NAMALWA (cell line): ENCODE measurements around the gene ABLIM2.
"Not testable (repeated sequence)": the region's sequence is repeated elsewhere in the genome, so short reads cannot be mapped to it uniquely, and the experiment has no call there.

Source experiments
- DNase-seq: peaks from one replicate; pipeline ENCODE4 v3.0.0-alpha.2; 2015; ENCODE audit warnings: low spot score

The ABLIM2 gene

GRCh38 chr4:8157496-8157895, 1.1 kb downstream of the ABLIM2 start:
- no peak for DNase-seq

DNA sequence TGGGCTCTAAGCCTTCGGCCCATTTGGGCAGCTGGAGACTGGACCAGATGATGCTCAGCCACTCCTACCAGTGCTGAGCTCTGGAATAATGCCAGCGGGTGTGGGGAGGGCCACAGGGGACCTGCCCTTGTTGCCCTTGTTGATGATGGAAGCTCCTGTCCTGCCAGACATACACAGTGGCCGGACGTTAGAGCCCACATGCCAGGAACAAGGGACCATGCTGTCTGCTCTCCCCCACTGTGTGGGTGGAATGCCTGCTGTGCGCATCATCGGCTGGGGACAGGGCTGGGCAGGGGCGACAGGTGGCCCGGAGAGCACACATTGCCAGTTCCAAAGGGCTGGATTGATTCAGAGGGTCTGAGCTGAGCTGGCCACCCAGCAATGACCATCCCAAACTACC, 2.0 kb downstream of the ABLIM2 start:
- no peak for DNase-seq

DNA sequence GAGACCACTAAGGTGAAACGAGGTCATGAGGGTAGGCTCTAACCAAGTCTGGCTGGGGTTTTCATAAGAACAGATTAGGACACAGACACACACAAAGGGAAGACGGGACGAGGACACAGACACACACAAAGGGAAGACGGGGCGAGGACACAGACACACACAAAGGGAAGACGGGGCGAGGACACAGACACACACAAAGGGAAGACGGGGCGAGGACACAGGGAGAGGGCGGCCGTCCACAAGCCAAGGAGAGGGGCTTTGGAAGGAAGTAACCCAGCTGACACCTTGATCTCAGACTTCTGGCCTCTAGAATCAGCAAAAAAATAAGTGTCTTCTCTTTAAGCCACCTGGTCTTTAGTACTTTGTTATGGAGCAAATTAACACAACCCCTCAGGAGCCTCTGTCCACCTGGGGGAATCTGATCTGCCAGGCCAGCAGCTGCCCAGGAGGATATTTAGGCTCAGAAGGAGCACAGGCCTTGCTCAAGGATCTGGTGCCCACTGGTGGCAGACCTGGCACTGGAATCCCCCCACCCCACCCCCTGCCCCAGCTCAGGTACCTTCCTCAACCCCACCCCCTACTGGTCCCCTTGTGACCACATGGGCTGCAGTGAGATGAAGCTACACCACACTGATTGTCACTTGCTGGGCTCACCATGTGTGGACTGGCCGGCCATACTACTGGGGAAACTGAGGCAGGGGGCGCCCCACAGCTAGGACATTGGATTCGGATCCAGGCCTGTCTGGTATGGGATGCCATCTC, 2.8 kb downstream of the ABLIM2 start:
- no peak for DNase-seq

DNA sequence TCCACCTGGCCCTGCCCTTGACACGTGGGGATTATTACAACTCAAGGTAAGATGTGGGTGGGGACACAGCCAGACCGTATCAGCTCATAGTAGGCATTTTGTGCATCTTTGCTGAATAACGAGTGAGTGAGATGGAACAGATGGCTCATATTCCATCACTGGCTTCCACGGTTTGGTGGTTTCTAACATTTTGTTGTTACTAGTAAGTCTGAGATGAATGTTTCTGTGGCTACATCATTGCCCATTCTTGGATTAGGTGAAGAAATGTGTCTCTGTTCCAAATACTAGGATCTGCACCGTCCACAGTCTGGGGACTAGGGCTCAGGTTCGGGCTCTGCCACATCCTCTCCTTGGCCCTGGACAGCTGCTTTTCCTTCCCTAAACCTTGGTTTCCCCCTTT, 3.6 kb downstream of the ABLIM2 start:
- DNase-seq: no peak

DNA sequence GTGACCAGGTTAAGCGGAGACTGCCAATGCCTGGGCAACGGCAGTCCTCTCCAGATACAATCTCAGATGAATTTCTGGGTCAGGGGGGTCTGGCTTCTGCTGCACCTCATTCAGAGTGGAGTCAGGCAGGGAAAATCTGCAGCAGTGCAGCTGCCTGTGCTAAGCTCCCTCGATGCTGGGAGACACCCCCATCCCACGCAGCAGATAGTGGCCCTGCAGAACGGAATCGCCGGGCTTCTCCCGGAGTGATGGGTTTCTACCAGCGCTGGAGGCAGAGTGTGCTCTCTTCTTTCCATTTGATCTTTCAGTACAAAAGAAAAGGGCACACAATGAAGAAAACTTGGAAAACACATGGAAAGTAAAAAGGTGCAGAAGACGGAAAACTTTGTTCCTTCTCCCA, 5.2 kb downstream of the ABLIM2 start:
- DNase-seq: no peak

DNA sequence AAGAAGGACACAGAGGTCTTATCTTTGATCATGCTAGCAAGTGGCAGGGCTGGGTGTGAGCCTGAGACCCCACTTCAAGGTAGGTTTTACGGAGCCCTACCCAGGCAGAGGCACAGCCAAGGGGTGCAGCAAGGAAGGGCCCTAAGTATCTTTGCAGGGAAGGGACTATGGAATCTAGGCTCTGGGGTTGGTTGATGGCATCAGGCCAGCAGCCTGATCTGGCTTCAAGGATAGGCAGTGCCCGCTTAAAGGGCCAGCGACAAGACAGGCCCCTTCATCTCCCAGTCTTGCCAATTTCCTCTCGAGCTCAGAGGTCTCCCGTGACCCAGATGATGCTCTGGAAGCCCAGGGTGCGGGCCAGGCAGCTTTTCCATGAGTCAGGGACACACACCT, 5.8 kb downstream of the ABLIM2 start:
- no peak for DNase-seq

DNA sequence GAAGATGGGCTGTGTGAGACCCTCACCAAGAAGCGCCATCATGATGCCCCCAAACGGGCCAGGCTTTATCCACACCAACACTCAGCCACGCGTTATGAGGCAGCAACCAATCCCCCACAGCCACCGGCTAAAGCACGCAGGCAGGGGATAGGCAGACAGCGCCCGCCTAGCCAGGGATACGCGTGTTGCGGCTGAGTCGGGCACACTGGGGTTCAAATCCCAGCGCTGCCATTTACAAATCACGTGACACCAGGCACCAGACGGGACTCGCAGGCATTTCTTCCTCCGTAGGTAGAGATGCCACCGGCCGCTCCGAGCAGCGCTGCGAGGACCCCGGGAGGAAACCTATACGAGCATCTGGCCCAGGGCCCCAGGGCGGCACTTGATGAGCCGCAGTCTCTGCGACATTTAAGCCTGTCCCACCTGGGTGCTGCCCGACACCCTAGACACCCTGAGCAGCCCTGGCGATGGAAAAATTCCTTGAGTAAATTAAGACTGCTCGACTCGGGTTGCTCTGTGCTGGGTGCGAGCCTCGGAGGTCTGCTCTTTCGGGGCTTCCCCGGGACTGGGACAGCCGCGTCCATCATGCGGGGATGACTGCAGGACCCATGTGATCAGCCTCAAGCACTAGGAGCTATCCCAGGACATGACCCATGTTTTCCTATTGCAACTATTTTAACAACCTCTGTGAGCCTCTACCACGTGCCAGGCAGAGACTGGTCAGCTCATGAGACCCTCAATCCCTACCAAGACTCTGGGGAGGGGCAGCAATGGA, 6.3 kb downstream of the ABLIM2 start:
- DNase-seq: no peak

DNA sequence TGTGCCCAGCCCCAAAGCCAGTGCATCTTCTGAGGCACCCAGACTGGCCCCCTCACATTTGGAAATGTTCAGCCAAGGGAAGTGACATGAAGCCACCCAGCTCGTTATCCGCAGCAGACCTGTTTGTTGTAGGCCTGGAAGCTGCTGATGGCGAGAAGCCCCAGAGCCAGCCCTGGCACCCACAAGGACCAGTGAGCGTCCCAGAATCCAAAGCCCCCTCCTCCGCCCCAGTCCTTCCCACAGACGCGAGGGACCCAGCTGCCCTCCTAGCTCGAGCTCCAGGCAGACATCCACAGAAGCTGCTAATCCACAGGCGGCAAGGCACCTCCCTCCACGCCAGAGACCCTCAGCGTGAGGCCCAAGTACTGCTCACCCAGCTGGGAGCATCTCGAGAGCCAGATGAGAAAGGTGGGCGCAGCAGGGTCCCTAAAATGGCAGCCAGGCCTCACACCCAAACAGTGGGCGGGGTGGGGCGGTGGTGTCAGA, 7.4 kb downstream of the ABLIM2 start:
- no peak for DNase-seq

- no peak for DNase-seq
Measured at GRCh38 chr4:8150152-8151090, 8.2 kb downstream of the ABLIM2 start.

- DNase-seq: no peak
Measured at GRCh38 chr4:8149664-8150063, 8.9 kb downstream of the ABLIM2 start.

DNA sequence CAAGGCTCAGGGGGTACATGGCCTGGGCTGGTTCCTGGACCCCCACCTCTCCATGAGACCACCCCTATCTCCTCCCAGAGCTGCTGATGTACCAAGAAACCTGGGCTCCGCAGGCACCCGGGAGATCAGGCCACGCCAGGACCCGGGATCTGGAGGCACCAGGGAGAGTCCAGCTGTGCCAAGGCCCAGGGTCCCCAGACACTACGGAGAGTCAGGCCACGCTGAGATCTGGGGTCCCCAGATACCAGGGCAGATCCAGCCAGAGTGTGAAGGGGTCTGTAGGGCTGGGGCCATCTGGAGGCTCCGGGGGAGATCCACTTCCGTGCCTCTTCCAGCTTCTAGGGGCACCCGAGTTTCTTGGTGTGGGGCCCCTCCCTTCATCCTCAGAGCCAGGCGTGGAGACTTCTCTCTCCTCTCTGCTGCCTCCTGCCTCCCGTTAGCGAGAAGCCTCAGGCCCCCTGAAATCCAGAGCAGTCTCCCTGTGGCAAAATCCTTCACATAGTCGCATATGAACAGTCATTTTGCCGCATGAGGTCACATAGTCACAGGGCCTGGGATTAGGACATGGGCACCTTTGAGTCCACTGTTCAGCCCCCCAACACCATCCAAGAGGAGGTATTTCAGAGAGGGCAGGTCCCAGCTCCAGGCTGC, 9.7 kb downstream of the ABLIM2 start:
- no peak for DNase-seq

GRCh38 chr4:8148159-8148558, 10.5 kb downstream of the ABLIM2 start:
- DNase-seq: no peak

GRCh38 chr4:8147231-8147970, 11.2 kb downstream of the ABLIM2 start:
- no peak for DNase-seq

GRCh38 chr4:8146157-8146556, 12.5 kb downstream of the ABLIM2 start:
- no peak for DNase-seq

GRCh38 chr4:8144359-8144758, 14.3 kb downstream of the ABLIM2 start:
- DNase-seq: no peak

DNA sequence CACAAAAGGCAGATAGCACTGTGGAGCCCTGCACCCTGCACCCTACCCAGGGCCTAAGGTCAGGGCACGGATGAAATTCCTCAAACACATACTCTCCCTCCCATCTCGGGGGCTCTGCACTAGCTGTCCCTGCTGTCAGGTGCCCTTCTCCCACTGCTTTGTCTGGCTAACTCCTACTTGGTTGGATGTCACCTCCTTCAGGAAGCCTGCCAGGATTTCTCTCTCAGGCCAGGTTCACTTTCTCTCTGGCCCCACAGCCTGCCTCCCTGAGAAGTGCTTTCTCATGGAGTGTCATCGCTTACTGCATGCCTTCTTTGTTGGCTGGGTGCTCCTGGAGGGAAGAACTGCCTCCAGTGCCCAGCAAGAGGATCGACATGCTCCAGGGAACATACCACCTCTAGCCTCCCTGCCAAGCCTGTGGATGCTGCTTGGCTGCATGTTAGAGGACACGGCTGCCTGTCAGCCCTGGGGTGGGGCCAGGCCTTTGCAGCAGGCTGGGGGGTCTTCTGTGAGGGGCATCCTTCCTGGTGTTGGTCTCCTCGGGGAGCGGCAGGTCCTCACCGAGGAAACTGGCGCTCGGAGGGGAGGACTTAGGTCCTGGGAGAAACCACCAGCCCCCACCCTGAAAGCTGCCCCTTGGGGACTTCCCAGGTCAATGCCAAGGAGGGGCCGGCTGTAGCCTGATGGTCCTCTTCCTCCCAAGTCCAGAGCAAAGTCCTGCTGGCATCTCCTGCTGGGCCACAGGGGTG, 15.0 kb downstream of the ABLIM2 start:
- DNase-seq: no peak

DNA sequence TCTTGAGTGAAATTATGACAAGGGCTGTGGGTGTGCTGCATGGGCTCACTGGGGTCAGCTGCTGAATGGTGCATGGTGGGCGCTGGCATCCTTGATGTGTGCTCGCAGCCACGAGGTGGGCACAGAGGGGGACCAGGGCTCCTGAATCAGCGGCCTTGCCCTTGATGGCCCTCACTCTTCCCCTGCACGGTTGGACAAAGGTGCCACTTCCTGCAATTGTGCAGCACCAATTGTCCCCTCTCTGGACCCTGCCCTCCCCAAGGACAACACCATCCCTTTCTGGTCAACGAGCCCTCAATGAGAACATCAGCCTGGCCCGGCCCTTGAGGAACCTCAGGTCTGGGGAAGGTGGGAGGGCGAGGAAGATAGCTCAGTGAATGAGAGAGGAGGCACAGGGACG, 16.1 kb downstream of the ABLIM2 start:
- no peak for DNase-seq

DNA sequence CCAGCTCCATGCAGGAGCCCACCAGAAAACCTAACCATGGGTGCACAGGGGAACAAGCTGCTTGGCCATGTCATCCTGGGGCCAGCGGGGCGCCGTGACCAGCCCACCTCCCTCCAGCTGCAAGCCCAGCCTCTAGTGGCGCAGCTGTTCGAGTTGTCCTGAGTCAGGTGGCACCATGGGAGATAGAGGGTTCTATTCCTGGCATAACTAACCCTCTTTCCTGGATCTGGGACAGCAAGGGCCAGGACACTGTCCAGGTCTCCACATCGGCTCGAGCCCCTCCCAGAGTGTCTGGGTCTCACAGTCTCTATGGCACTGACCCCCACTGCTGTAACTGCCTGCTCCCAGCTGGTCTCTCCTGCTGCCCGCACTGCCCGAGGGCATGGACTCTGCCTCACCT, 16.7 kb downstream of the ABLIM2 start:
- no peak for DNase-seq

DNA sequence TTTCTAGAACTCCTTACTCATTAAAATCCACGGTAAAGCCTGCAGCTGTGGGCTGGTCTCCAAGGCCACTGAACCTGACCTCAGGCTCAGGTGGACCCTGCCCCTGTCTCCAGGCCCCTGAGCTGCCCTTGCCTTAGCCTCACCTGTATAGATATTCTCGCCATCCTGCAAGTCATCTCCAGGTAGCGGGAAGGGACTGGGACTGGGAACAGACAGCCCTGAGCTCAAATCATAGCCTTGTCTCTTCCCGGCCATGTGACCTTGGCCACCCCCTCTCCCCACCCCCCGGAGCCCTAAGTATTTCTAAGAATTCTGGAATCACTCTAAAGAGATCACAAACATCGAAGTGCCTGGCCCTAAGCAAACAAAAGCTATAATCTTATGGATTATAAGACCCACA, 17.7 kb downstream of the ABLIM2 start:
- DNase-seq: no peak

- DNase-seq: not testable (repeated sequence)
Measured at GRCh38 chr4:8139726-8140125, 18.9 kb downstream of the ABLIM2 start.
